Central memory CD8-positive, alpha-beta T cell (primary cell): ENCODE measurements around the gene OSBPL5.
"Not testable (repeated sequence)": the region's sequence is repeated elsewhere in the genome, so short reads cannot be mapped to it uniquely, and the experiment has no call there.

Source experiments
- ATAC-seq: fragments of 150-1000 bp; cut with Tn5 transposase; replicated peaks from 2 replicates; pipeline ENCODE4 v1.10.0; 2022; ENCODE audit warnings: mild to moderate bottlenecking, moderate FRiP score, moderate number of reproducible peaks; ENCODE audit not compliant: poor library complexity, severe bottlenecking; ENCODE audit errors: extremely low read depth
- DNase-seq, 2 donors: peaks; one replicate each; pipeline ENCODE4 v3.0.0; 2021; ENCODE audit warnings: low spot score in 2 of 2
- H3K27ac Mint-ChIP-seq: one replicate; pipeline ENCODE4 v1.8.0; 2022; ENCODE audit warnings: low read depth, mild to moderate bottlenecking, moderate library complexity, mixed read lengths
- H3K27me3 Mint-ChIP-seq: one replicate; pipeline ENCODE4 v1.8.0; 2022; ENCODE audit warnings: mixed read lengths
- H3K36me3 Mint-ChIP-seq: one replicate; pipeline ENCODE4 v1.8.0; 2022; ENCODE audit warnings: mild to moderate bottlenecking, moderate library complexity, mixed read lengths; ENCODE audit not compliant: insufficient read depth
- H3K4me1 Mint-ChIP-seq: one replicate; pipeline ENCODE4 v1.8.0; 2022; ENCODE audit warnings: mixed read lengths
- H3K4me3 Mint-ChIP-seq: one replicate; pipeline ENCODE4 v1.8.0; 2022; ENCODE audit warnings: mild to moderate bottlenecking, moderate library complexity, mixed read lengths
- H3K9me3 Mint-ChIP-seq: one replicate; pipeline ENCODE4 v1.8.0; 2022; ENCODE audit warnings: mixed read lengths

The OSBPL5 gene

GRCh38 chr11:3080733-3081385 lies 84.3 kb downstream of the OSBPL5 start:
- Mint-ChIP-seq H3K4me3 (no peak overlapping the region), H3K9me3 (no peaks in the 10 kb centered on the region), H3K27ac (no peak overlapping the region), H3K4me1 (no peaks in the 10 kb centered on the region), H3K27me3 (no peaks in the 10 kb centered on the region), H3K36me3 (peaks cover 5% of the 10 kb centered on the region)
- ATAC-seq (no peak), DNase-seq (no peak)

- H3K27me3 Mint-ChIP-seq = no peaks in the 10 kb centered on the region
Observed at GRCh38 chr11:3080104-3080503, 85.0 kb downstream of the OSBPL5 start.

GRCh38 chr11:3077846-3078440 lies 87.2 kb downstream of the OSBPL5 start:
- ATAC-seq = no peak
- H3K9me3 Mint-ChIP-seq = no peaks in the 10 kb centered on the region
- H3K4me3 Mint-ChIP-seq = no peak overlapping the region
- H3K4me1 Mint-ChIP-seq = no peaks in the 10 kb centered on the region
- no peak for DNase-seq
- peaks cover 2% of the 10 kb centered on the region for H3K36me3 Mint-ChIP-seq
- no peaks in the 10 kb centered on the region for H3K27me3 Mint-ChIP-seq
- H3K27ac Mint-ChIP-seq = no peak overlapping the region

More at GRCh38 chr11:3080104-3080503, 85.0 kb downstream of the OSBPL5 start:
- Mint-ChIP-seq H3K4me1 (no peaks in the 10 kb centered on the region), H3K36me3 (peaks cover 5% of the 10 kb centered on the region), H3K9me3 (no peaks in the 10 kb centered on the region), H3K4me3 (no peak overlapping the region), H3K27ac (no peak overlapping the region)
- DNase-seq (no peak), ATAC-seq (no peak)

- Mint-ChIP-seq H3K4me1 (no peaks in the 10 kb centered on the region), H3K27me3 (no peaks in the 10 kb centered on the region), H3K9me3 (no peaks in the 10 kb centered on the region), H3K36me3 (peaks cover 2% of the 10 kb centered on the region), H3K4me3 (no peak overlapping the region), H3K27ac (no peak overlapping the region)
- no peak for ATAC-seq
- no peak for DNase-seq
Observed at GRCh38 chr11:3077189-3077836, 87.8 kb downstream of the OSBPL5 start.

- Mint-ChIP-seq H3K27me3 (no peaks in the 10 kb centered on the region), H3K36me3 (no peaks in the 10 kb centered on the region), H3K4me3 (no peak overlapping the region), H3K4me1 (no peaks in the 10 kb centered on the region), H3K27ac (no peak overlapping the region), H3K9me3 (no peaks in the 10 kb centered on the region)
- DNase-seq (no peak), ATAC-seq (no peak)
Observed at GRCh38 chr11:3074912-3075589, 90.1 kb downstream of the OSBPL5 start.

- no peaks in the 10 kb centered on the region for H3K36me3 Mint-ChIP-seq
- no peak overlapping the region for H3K27ac Mint-ChIP-seq
- no peak for DNase-seq
- no peak overlapping the region for H3K4me3 Mint-ChIP-seq
- peaks cover 12% of the 10 kb centered on the region for H3K27me3 Mint-ChIP-seq
- ATAC-seq = no peak
- no peaks in the 10 kb centered on the region for H3K4me1 Mint-ChIP-seq
- H3K9me3 Mint-ChIP-seq = no peaks in the 10 kb centered on the region
Observed at GRCh38 chr11:3073029-3073435, 92.1 kb downstream of the OSBPL5 start.

GRCh38 chr11:3069425-3069824 lies 95.7 kb downstream of the OSBPL5 start:
- H3K4me1 Mint-ChIP-seq = no peaks in the 10 kb centered on the region
- no peaks in the 10 kb centered on the region for H3K9me3 Mint-ChIP-seq
- H3K27me3 Mint-ChIP-seq = peaks cover 42% of the 10 kb centered on the region
- no peak for ATAC-seq
- no peaks in the 10 kb centered on the region for H3K36me3 Mint-ChIP-seq
- no peak for DNase-seq
- H3K27ac Mint-ChIP-seq = no peak overlapping the region
- H3K4me3 Mint-ChIP-seq = no peak overlapping the region

- DNase-seq, ATAC-seq, H3K9me3 Mint-ChIP-seq, H3K36me3 Mint-ChIP-seq, H3K4me3 Mint-ChIP-seq, H3K27ac Mint-ChIP-seq, H3K4me1 Mint-ChIP-seq: not testable (repeated sequence)
- peaks cover 70% of the 10 kb centered on the region for H3K27me3 Mint-ChIP-seq
Observed at GRCh38 chr11:3066308-3066707, 98.8 kb downstream of the OSBPL5 start.

- not testable (repeated sequence) for ATAC-seq, H3K27ac Mint-ChIP-seq, DNase-seq, H3K4me1 Mint-ChIP-seq, H3K36me3 Mint-ChIP-seq, H3K9me3 Mint-ChIP-seq, H3K4me3 Mint-ChIP-seq
- H3K27me3 Mint-ChIP-seq = peaks cover 70% of the 10 kb centered on the region
Observed at GRCh38 chr11:3064709-3065108, 100.4 kb downstream of the OSBPL5 start.

GRCh38 chr11:3063876-3064275 lies 101.2 kb downstream of the OSBPL5 start:
- not testable (repeated sequence) for H3K9me3 Mint-ChIP-seq, ATAC-seq, H3K4me1 Mint-ChIP-seq, H3K4me3 Mint-ChIP-seq, H3K36me3 Mint-ChIP-seq, H3K27ac Mint-ChIP-seq, DNase-seq
- H3K27me3 Mint-ChIP-seq = peaks cover 67% of the 10 kb centered on the region

GRCh38 chr11:3063432-3063831 lies 101.7 kb downstream of the OSBPL5 start:
- not testable (repeated sequence) for DNase-seq, H3K4me3 Mint-ChIP-seq, H3K27ac Mint-ChIP-seq, H3K4me1 Mint-ChIP-seq, H3K9me3 Mint-ChIP-seq, ATAC-seq, H3K36me3 Mint-ChIP-seq
- peaks cover 62% of the 10 kb centered on the region for H3K27me3 Mint-ChIP-seq

GRCh38 chr11:3060436-3061025 lies 104.6 kb downstream of the OSBPL5 start:
- peaks cover 34% of the 10 kb centered on the region for H3K27me3 Mint-ChIP-seq
- no peaks in the 10 kb centered on the region for H3K36me3 Mint-ChIP-seq
- DNase-seq (no peak), ATAC-seq (no peak)
- H3K9me3 Mint-ChIP-seq = no peaks in the 10 kb centered on the region
- peaks cover 16% of the 10 kb centered on the region for H3K4me1 Mint-ChIP-seq
- H3K27ac Mint-ChIP-seq = no peak overlapping the region
- H3K4me3 Mint-ChIP-seq = no peak overlapping the region
